Peyer's patch (tissue), 4 donors: ENCODE measurements around the gene PLXNA4. TPM values are rescaled to one million over a fixed set of nuclear protein-coding genes. Genes with fewer than 3 reads are reported as not detected.

ENCODE experiments used
- DNase-seq, 3 donors: peaks; one replicate each; pipeline ENCODE4 v3.0.0-alpha.2; 2017 to 2019
- H3K27ac ChIP-seq, 4 donors: fragments of 200-600 bp; sonication (generic); one replicate each; pipeline ENCODE4 v1.5.1; 2016 to 2019
- H3K27me3 ChIP-seq, 2 donors: fragments of 200-600 bp; sonication (generic); one replicate each; pipeline ENCODE4 v1.5.1; 2019
- H3K36me3 ChIP-seq, 3 donors: fragments of 200-600 bp; sonication (generic); one replicate each; pipeline ENCODE4 v1.5.1; 2016 to 2019
- H3K4me1 ChIP-seq, 4 donors: fragments of 200-600 bp; sonication (generic); one replicate each; pipeline ENCODE4 v1.5.1; 2016 to 2019
- H3K4me3 ChIP-seq, 4 donors: fragments of 200-600 bp; sonication (generic); 1 replicate in 3 of 4; 2 replicates in 1 of 4; pipeline ENCODE4 v1.5.1; 2016 to 2019; ENCODE audit warnings: mild to moderate bottlenecking in 1 of 4
- H3K9me3 ChIP-seq, 4 donors: fragments of 200-600 bp; sonication (generic); one replicate each; pipeline ENCODE4 v1.5.1; 2016 to 2019; ENCODE audit warnings: mild to moderate bottlenecking in 1 of 4
- CTCF ChIP-seq, 6 experiments: fragments of 450-650 bp in 4 of 6; fragments of 200-600 bp in 2 of 6; sonication (generic) in 1 of 6; IDR thresholded peaks; one replicate each; pipeline ENCODE4 v1.5.1; 2017 to 2019; ENCODE audit warnings: antibody characterized with exemption in 6 of 6, mild to moderate bottlenecking in 3 of 6, moderate library complexity in 1 of 6
- POLR2A ChIP-seq, 2 donors: fragments of 450-650 bp; IDR thresholded peaks; one replicate each; pipeline ENCODE4 v1.5.1; 2017; ENCODE audit warnings: antibody characterized with exemption in 2 of 2, mild to moderate bottlenecking in 2 of 2, moderate library complexity in 2 of 2
- total RNA-seq, 4 donors: library from RNA; depleted of rRNA; stranded (reverse); fragments of >200 nt; gene quantifications; one replicate each; pipeline ENCODE4 v1.1.0, GENCODE V29; 2016

Gene PLXNA4
- total RNA-seq, 4 donors from 2014 or later, result 1.4 to 3.8 (median 3.0) TPM

DNA sequence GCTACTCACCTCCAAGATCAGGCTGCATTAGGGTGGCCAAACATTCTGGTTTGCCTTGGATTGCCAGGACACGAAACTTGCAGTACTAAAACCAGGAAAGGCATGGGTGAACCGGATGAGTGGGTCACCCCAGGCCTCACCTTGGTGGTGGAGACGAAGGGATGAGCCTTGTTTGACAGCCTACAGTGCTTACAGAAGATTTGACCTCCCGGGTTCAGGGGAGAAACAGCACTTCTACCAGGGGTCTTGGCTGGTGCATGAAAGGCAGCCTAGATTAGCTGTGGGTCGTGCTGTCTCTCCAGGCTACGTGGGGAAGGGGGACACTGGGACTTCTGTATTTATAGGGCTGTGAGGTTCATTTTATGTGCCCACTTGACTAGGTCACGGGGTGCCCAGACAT, 469.8 kb downstream of the PLXNA4 start:
- H3K27ac ChIP-seq, result no peak overlapping the region
- H3K4me3 ChIP-seq, result no peak overlapping the region
- DNase-seq, result no peak
- no peaks in the 10 kb centered on the region for H3K9me3 ChIP-seq
- no peaks in the 10 kb centered on the region for H3K36me3 ChIP-seq
- TF ChIP-seq POLR2A (IDR thresholded peaks at IDR 0.05), result no peak
- no peak for TF ChIP-seq CTCF (IDR thresholded peaks at IDR 0.05)
- H3K27me3 ChIP-seq, result no peaks in the 10 kb centered on the region
- peaks cover 0 to 6% (median 0%) of the 10 kb centered on the region in 4 donors for H3K4me1 ChIP-seq

DNA sequence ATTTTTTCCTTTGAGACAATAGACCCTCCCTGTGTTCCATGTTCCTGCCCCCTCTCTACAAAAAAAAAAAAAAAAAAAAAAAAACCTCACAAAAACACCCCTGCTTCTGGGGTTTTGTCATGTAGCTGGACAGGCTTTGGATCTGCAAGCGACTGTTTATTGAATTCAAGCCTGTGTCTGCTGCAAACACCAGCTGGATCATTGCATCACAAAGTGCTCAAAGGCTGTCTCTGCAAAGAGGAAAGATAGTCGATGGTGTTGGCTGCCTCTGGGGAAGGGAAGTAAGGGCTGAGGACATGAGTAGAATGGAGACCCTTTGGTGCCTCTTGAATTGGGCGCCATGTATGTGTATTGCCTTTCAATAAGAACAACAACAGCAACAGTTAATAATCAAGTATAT, 471.2 kb downstream of the PLXNA4 start:
- no peak overlapping the region for H3K27ac ChIP-seq
- peaks cover 0 to 6% (median 0%) of the 10 kb centered on the region in 4 donors for H3K4me1 ChIP-seq
- H3K9me3 ChIP-seq, result no peaks in the 10 kb centered on the region
- no peaks in the 10 kb centered on the region for H3K27me3 ChIP-seq
- no peak for DNase-seq
- TF ChIP-seq POLR2A (IDR thresholded peaks at IDR 0.05), result no peak
- no peak for TF ChIP-seq CTCF (IDR thresholded peaks at IDR 0.05)
- no peaks in the 10 kb centered on the region for H3K36me3 ChIP-seq
- no peak overlapping the region for H3K4me3 ChIP-seq

- H3K27ac ChIP-seq, result no peak overlapping the region
Observed at GRCh38 chr7:132103718-132104117, 472.6 kb downstream of the PLXNA4 start.

DNA sequence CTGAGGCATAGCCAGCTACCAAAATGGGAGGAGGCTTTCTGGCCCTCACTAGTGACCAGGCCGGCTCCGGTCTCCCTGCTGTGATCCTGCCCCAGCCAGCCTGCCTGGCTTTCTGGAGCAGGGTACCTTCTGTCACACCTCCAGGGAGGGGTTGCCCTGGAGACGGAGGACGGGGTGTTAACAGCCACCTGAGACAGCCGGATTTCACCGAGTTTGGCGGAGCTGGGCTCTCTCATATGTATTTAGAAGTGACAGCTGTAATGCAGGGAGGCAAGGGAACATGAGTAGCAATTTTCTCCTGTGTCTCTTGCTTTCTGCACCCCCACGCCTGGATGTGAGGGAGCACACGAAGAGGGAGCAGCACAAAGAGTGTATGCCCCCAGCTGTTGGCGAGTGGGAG, 473.3 kb downstream of the PLXNA4 start:
- Histone ChIP-seq H3K4me3 (no peak overlapping the region), H3K27ac (no peak overlapping the region), H3K36me3 (no peaks in the 10 kb centered on the region), H3K9me3 (no peaks in the 10 kb centered on the region), H3K4me1 (peaks cover 0 to 6% (median 0%) of the 10 kb centered on the region in 4 donors), H3K27me3 (no peaks in the 10 kb centered on the region)
- TF ChIP-seq CTCF (IDR thresholded peaks at IDR 0.05) (no peak), POLR2A (IDR thresholded peaks at IDR 0.05) (no peak)
- DNase-seq, result no peak

More at GRCh38 chr7:132103718-132104117, 472.6 kb downstream of the PLXNA4 start:
- TF ChIP-seq CTCF (IDR thresholded peaks at IDR 0.05), result no peak
- TF ChIP-seq POLR2A (IDR thresholded peaks at IDR 0.05), result no peak
- no peak for DNase-seq
- peaks cover 0 to 6% (median 0%) of the 10 kb centered on the region in 4 donors for H3K4me1 ChIP-seq
- H3K4me3 ChIP-seq, result no peak overlapping the region
- no peaks in the 10 kb centered on the region for H3K36me3 ChIP-seq
- no peaks in the 10 kb centered on the region for H3K27me3 ChIP-seq
- H3K9me3 ChIP-seq, result no peaks in the 10 kb centered on the region

DNA sequence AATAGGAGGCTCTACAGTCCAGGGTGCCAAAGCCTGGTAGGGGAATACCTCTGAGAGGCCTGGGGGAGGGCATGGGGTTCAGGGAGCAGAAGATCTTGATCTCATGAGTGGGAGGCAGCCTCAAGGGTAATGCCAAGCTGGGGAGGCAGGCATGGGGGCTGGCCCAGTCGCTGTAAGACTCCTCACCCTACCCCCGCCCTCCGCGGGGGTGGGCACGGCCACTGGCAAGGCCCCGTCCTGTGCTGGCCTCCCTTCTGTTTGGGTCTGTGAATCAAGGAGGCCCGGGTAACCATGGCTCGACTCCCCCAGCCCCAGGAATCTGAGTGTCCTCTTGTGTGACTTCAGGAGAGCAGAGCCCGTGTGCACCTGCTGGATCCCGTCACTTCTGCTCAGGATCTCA, 473.9 kb downstream of the PLXNA4 start:
- Histone ChIP-seq H3K4me3 (no peak overlapping the region), H3K4me1 (peaks cover 0 to 6% (median 0%) of the 10 kb centered on the region in 4 donors), H3K36me3 (no peaks in the 10 kb centered on the region), H3K9me3 (no peaks in the 10 kb centered on the region), H3K27ac (no peak overlapping the region), H3K27me3 (no peaks in the 10 kb centered on the region)
- no peak for DNase-seq
- TF ChIP-seq POLR2A (IDR thresholded peaks at IDR 0.05) (no peak), CTCF (IDR thresholded peaks at IDR 0.05) (no peak)

DNA sequence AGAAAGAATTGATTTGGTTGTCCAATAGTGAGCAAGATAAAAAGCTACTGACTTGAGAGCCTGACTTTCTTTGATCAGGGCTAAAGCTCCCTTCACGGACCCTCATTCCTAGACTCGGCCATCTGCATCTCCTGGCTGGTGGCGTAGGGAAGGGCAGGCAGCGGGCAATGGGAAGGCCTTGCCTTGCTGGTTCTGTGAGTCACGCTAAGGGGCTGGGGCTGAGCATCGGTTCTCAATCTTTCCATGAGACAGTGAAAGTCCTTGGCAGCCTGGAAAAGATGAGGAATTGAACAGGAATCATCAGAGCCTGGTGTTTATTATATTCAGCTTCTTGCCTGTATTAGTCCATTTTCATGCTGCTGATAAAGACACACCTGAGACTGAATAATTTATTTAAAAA, 475.3 kb downstream of the PLXNA4 start:
- no peaks in the 10 kb centered on the region for H3K9me3 ChIP-seq
- no peak overlapping the region for H3K27ac ChIP-seq

More for the DNA sequence above, 475.3 kb downstream of the PLXNA4 start:
- no peaks in the 10 kb centered on the region for H3K36me3 ChIP-seq
- no peaks in the 10 kb centered on the region for H3K27me3 ChIP-seq
- TF ChIP-seq CTCF (IDR thresholded peaks at IDR 0.05), result no peak
- no peak for TF ChIP-seq POLR2A (IDR thresholded peaks at IDR 0.05)
- H3K4me3 ChIP-seq, result no peak overlapping the region
- H3K4me1 ChIP-seq, result peaks cover 0 to 6% (median 0%) of the 10 kb centered on the region in 4 donors
- no peak for DNase-seq
